ENCODE measurements around the gene GNG12. TPM values are rescaled to one million over a fixed set of nuclear protein-coding genes. Genes with fewer than 3 reads are reported as not detected.
A peak's percentile ranks its signal among the peaks of the same experiment; 100 is the strongest.

GNG12 gene
- total RNA-seq, 1 experiment from 2014 or later, result 66.1 TPM

- intact Hi-C loops (cut with micrococcal nuclease), result no loop called here
- 0 out of 2 replicates have a peak overlapping the region, but pooled peaks have one; percentile 8 for H2AFZ ChIP-seq (ENCODE audit: low read length)
- H3F3A ChIP-seq (ENCODE audit: low read length, unreplicated experiment), result no peaks in the 10 kb centered on the region
- peaks cover 1% of the 10 kb centered on the region; the same call in 1 of the 2 replicates for H3K36me3 ChIP-seq (ENCODE audit: low read depth, low read length)
- peak overlapping the region; percentile 24 for H3K4me2 ChIP-seq (ENCODE audit: low read length)
- POLR2A ChIA-PET (ENCODE audit: unreplicated experiment), result interaction anchor here (0.6 kb wide), 1 partner anchor 16 kb away, joined by 4 read pairs; no protein-coding TSS in a partner anchor
- H3K9me2 ChIP-seq (replicated peaks; ENCODE audit: low read length), result no peaks in the 10 kb centered on the region
- no peak overlapping the region; the same call in 1 of the 2 replicates for H3K9ac ChIP-seq (ENCODE audit: low read length)
- no peaks in the 10 kb centered on the region for H3K9me3 ChIP-seq (ENCODE audit: low read length)
- CTCF ChIA-PET, result interaction anchor here (0.6 to 1.3 kb wide), 3 partner anchors 15 to 32 kb away, joined by 7 to 11 read pairs (median 7); partner anchors contain the start of gene GADD45A
- no peak overlapping the region for H3K4me3 ChIP-seq (ENCODE audit: low read length)
- ATAC-seq, result peak; percentile 10
- DNase-seq, result peak; percentile 13
- H3K79me2 ChIP-seq (ENCODE audit: low read length), result no peaks in the 10 kb centered on the region
- TF ChIP-seq CTCF (conservative IDR thresholded peaks at IDR 0.05; ENCODE audit: low read depth, low read length), result no peak
- no peak for TF ChIP-seq EZH2 (IDR thresholded peaks at IDR 0.05; ENCODE audit: low read length, unreplicated experiment)
- no peak for TF ChIP-seq EZH2phosphoT487 (IDR thresholded peaks at IDR 0.05; ENCODE audit: borderline replicate concordance, low read length)
- no TSS peak for BruUV-seq (replicated peaks)
- no peaks in the 10 kb centered on the region for H3K27me3 ChIP-seq (ENCODE audit: low read length)
- H3K27ac ChIP-seq (ENCODE audit: low read length), result peak overlapping the region; percentile 43
- no peaks in the 10 kb centered on the region for H4K20me1 ChIP-seq (ENCODE audit: low read length)
- H3K4me1 ChIP-seq (ENCODE audit: insufficient read depth, low read length), result peaks cover 19% of the 10 kb centered on the region
Observed at GRCh38 chr1:67700220-67700619, 133.0 kb downstream of the GNG12 start.

- Histone ChIP-seq H3K4me1 (ENCODE audit: insufficient read depth, low read length) (peaks cover 18% of the 10 kb centered on the region), H3F3A (ENCODE audit: low read length, unreplicated experiment) (no peaks in the 10 kb centered on the region), H3K9me2 (replicated peaks; ENCODE audit: low read length) (no peaks in the 10 kb centered on the region), H3K27me3 (ENCODE audit: low read length) (no peaks in the 10 kb centered on the region), H2AFZ (ENCODE audit: low read length) (no peak overlapping the region), H3K4me3 (ENCODE audit: low read length) (no peak overlapping the region), H3K27ac (ENCODE audit: low read length) (no peak overlapping the region), H3K9ac (ENCODE audit: low read length) (no peak overlapping the region), H3K79me2 (ENCODE audit: low read length) (no peaks in the 10 kb centered on the region), H3K4me2 (ENCODE audit: low read length) (no peak overlapping the region), H4K20me1 (ENCODE audit: low read length) (no peaks in the 10 kb centered on the region), H3K36me3 (ENCODE audit: low read depth, low read length) (no peaks in the 10 kb centered on the region), H3K9me3 (ENCODE audit: low read length) (no peaks in the 10 kb centered on the region)
- no TSS peak for BruUV-seq (replicated peaks)
- ChIA-PET CTCF (no interaction called here), POLR2A (ENCODE audit: unreplicated experiment) (interaction anchor here (0.6 kb wide), 2 partner anchors 50 to 135 kb away, joined by 3 to 5 read pairs; no protein-coding TSS in a partner anchor)
- TF ChIP-seq EZH2 (IDR thresholded peaks at IDR 0.05; ENCODE audit: low read length, unreplicated experiment) (no peak), CTCF (conservative IDR thresholded peaks at IDR 0.05; ENCODE audit: low read depth, low read length) (no peak), EZH2phosphoT487 (IDR thresholded peaks at IDR 0.05; ENCODE audit: borderline replicate concordance, low read length) (no peak)
- intact Hi-C loops (cut with micrococcal nuclease), result no loop called here
- DNase-seq (no peak), ATAC-seq (no peak)
Observed at GRCh38 chr1:67696708-67697107, 136.6 kb downstream of the GNG12 start.

GRCh38 chr1:67695963-67696362 lies 137.3 kb downstream of the GNG12 start:
- Histone ChIP-seq H3K79me2 (ENCODE audit: low read length) (no peaks in the 10 kb centered on the region), H3K9ac (ENCODE audit: low read length) (no peak overlapping the region), H3K4me3 (ENCODE audit: low read length) (no peak overlapping the region), H3K27ac (ENCODE audit: low read length) (no peak overlapping the region), H4K20me1 (ENCODE audit: low read length) (no peaks in the 10 kb centered on the region), H3K4me1 (ENCODE audit: insufficient read depth, low read length) (peaks cover 10% of the 10 kb centered on the region), H3K9me2 (replicated peaks; ENCODE audit: low read length) (no peaks in the 10 kb centered on the region), H3K27me3 (ENCODE audit: low read length) (no peaks in the 10 kb centered on the region), H3K9me3 (ENCODE audit: low read length) (no peaks in the 10 kb centered on the region), H3F3A (ENCODE audit: low read length, unreplicated experiment) (no peaks in the 10 kb centered on the region), H3K4me2 (ENCODE audit: low read length) (no peak overlapping the region), H3K36me3 (ENCODE audit: low read depth, low read length) (no peaks in the 10 kb centered on the region), H2AFZ (ENCODE audit: low read length) (no peak overlapping the region)
- ChIA-PET CTCF (no interaction called here), POLR2A (ENCODE audit: unreplicated experiment) (no interaction called here)
- ATAC-seq, result no peak
- intact Hi-C loops (cut with micrococcal nuclease), result no loop called here
- no TSS peak for BruUV-seq (replicated peaks)
- no peak for DNase-seq
- TF ChIP-seq CTCF (conservative IDR thresholded peaks at IDR 0.05; ENCODE audit: low read depth, low read length) (no peak), EZH2phosphoT487 (IDR thresholded peaks at IDR 0.05; ENCODE audit: borderline replicate concordance, low read length) (no peak), EZH2 (IDR thresholded peaks at IDR 0.05; ENCODE audit: low read length, unreplicated experiment) (no peak)
